HL-60/S4 treated with phorbol 12-myristate 13-acetate at 8.2 ng/mL for 4 days and 3 days (cell line): ENCODE data around the gene GLIPR2.
"Not testable (repeated sequence)": the region's sequence is repeated elsewhere in the genome, so short reads cannot be mapped to it uniquely, and the experiment has no call there.

Source experiments
- in situ Hi-C: fragments of 300-500 bp; cut with MboI; formaldehyde crosslinking; loops from 2 replicates; pipeline ENCODE4 v1.15.0; 2022; ENCODE audit warnings: low sequenced_read_pairs

GLIPR2 gene

GRCh38 chr9:36136272-36136893, at the start of gene GLIPR2:
TSS of gene GLIPR2 (plus strand) at chr9:36136733. CDS start at chr9:36136779, 46 bp downstream.
- in situ Hi-C loops, result no loop called here

GRCh38 chr9:36087054-36087453, 49.5 kb upstream of the GLIPR2 start:
- in situ Hi-C loops, result not testable (repeated sequence)

GRCh38 chr9:36088020-36088419, 48.5 kb upstream of the GLIPR2 start:
- in situ Hi-C loops, result no loop called here

GRCh38 chr9:36091026-36091953, 45.2 kb upstream of the GLIPR2 start:
- in situ Hi-C loops, result no loop called here

- in situ Hi-C loops, result no loop called here
Observed at GRCh38 chr9:36092014-36092413, 44.5 kb upstream of the GLIPR2 start.

- in situ Hi-C loops, result no loop called here
Observed at GRCh38 chr9:36092509-36093215, 43.9 kb upstream of the GLIPR2 start.

- in situ Hi-C loops, result no loop called here
Observed at GRCh38 chr9:36093384-36093783, 43.1 kb upstream of the GLIPR2 start.

GRCh38 chr9:36099718-36100117, 36.8 kb upstream of the GLIPR2 start:
- in situ Hi-C loops, result loop anchor here (10.0 kb wide), 1 partner anchor 65 kb away; the partner anchor contains the start of gene CCIN

GRCh38 chr9:36100532-36100931, 36.0 kb upstream of the GLIPR2 start:
- in situ Hi-C loops, result loop anchor here (10.0 kb wide), 1 partner anchor 64 kb away; the partner anchor contains the start of gene CCIN

- in situ Hi-C loops, result loop anchor here (10.0 kb wide), 1 partner anchor 63 kb away; the partner anchor contains the start of gene CCIN
Observed at GRCh38 chr9:36101916-36102741, 34.4 kb upstream of the GLIPR2 start.

- in situ Hi-C loops, result loop anchor here (10.0 kb wide), 1 partner anchor 62 kb away; the partner anchor contains the start of gene CCIN
Observed at GRCh38 chr9:36102742-36103495, 33.6 kb upstream of the GLIPR2 start.

- in situ Hi-C loops, result loop anchor here (10.0 kb wide), 1 partner anchor 56 kb away; the partner anchor contains the start of gene CCIN
Observed at GRCh38 chr9:36109071-36109470, 27.5 kb upstream of the GLIPR2 start.

GRCh38 chr9:36110434-36110833, 26.1 kb upstream of the GLIPR2 start:
- in situ Hi-C loops, result no loop called here

GRCh38 chr9:36112516-36112915, 24.0 kb upstream of the GLIPR2 start:
- in situ Hi-C loops, result no loop called here

- in situ Hi-C loops, result no loop called here
Observed at GRCh38 chr9:36113999-36114398, 22.5 kb upstream of the GLIPR2 start.

GRCh38 chr9:36116593-36116992, 19.9 kb upstream of the GLIPR2 start:
- in situ Hi-C loops, result no loop called here

- in situ Hi-C loops, result no loop called here
Observed at GRCh38 chr9:36118201-36118600, 18.3 kb upstream of the GLIPR2 start.

GRCh38 chr9:36118706-36119105, 17.8 kb upstream of the GLIPR2 start:
- in situ Hi-C loops, result no loop called here

GRCh38 chr9:36119476-36119875, 17.1 kb upstream of the GLIPR2 start:
- in situ Hi-C loops, result no loop called here
